A673 (cell line): ENCODE measurements around the gene PTRH1. TPM values are rescaled to one million over a fixed set of nuclear protein-coding genes. Genes with fewer than 3 reads are reported as not detected.

Experiments used
- BruUV-seq: library from RNA; stranded (reverse); fragments of 400-500 nt; replicated peaks from 2 replicates; lab custom pipeline; 2021; lab: Mats Ljungman, UMichigan
- CTCF ChIA-PET: fragments of 300-600 bp; sonication (Branson Sonifier 250); formaldehyde crosslinking; loops from one replicate; lab custom pipeline; 2022; ENCODE audit warnings: antibody characterized with exemption; lab: Charles Lee
- POLR2A ChIA-PET: fragments of 300-600 bp; sonication (Branson Sonifier 250); formaldehyde crosslinking; loops from one replicate; lab custom pipeline; 2022; ENCODE audit warnings: antibody characterized with exemption; ENCODE audit not compliant: low non-redundant PET; lab: Charles Lee
- DNase-seq: peaks from one replicate; pipeline ENCODE4 v3.0.0-alpha.2; 2015; ENCODE audit warnings: low spot score
- H3K27ac ChIP-seq: fragments of 200-600 bp; sonication (generic); 2 replicates; pipeline ENCODE4 v1.5.1; 2016; ENCODE audit warnings: mixed run types, low read depth, mild to moderate bottlenecking, mixed read lengths, antibody characterized with exemption, low read length; ENCODE audit not compliant: poor library complexity, severe bottlenecking
- H3K27me3 ChIP-seq: fragments of 200-600 bp; sonication (generic); replicated peaks from 2 replicates; pipeline ENCODE4 v1.6.1; 2017; ENCODE audit warnings: mixed run types, low read depth, mild to moderate bottlenecking, mixed read lengths, antibody characterized with exemption, low read length; ENCODE audit not compliant: insufficient read depth, poor library complexity
- H3K36me3 ChIP-seq: fragments of 200-600 bp; sonication (generic); 2 replicates; pipeline ENCODE4 v1.6.1; 2016; ENCODE audit warnings: mixed run types, mild to moderate bottlenecking, mixed read lengths, antibody characterized with exemption, low read length; ENCODE audit not compliant: insufficient read depth, poor library complexity, severe bottlenecking
- H3K4me1 ChIP-seq: fragments of 200-600 bp; sonication (generic); 2 replicates; pipeline ENCODE4 v1.6.1; 2017; ENCODE audit warnings: mixed run types, mild to moderate bottlenecking, mixed read lengths, antibody characterized with exemption, low read length; ENCODE audit not compliant: insufficient read depth, poor library complexity, severe bottlenecking
- H3K4me3 ChIP-seq: fragments of 200-600 bp; sonication (generic); 2 replicates; pipeline ENCODE4 v1.5.1; 2016; ENCODE audit warnings: low read depth, mixed run types, mild to moderate bottlenecking, mixed read lengths, low read length; ENCODE audit not compliant: poor library complexity, severe bottlenecking
- H3K9me3 ChIP-seq: fragments of 200-600 bp; sonication (generic); 2 replicates; pipeline ENCODE4 v1.6.1; 2016; ENCODE audit warnings: mixed run types, low read depth, mild to moderate bottlenecking, mixed read lengths, antibody characterized with exemption, low read length; ENCODE audit not compliant: poor library complexity, severe bottlenecking
- CTCF ChIP-seq: fragments of 300-800, 200-600 bp; sonication (generic); conservative IDR thresholded peaks from 2 replicates; pipeline ENCODE4 v1.5.1; 2017; ENCODE audit warnings: low read depth, mild to moderate bottlenecking, antibody characterized with exemption, low read length, moderate library complexity, mixed read lengths
- EZH2 ChIP-seq: fragments of 200-600 bp; sonication (generic); IDR thresholded peaks from 2 replicates; pipeline ENCODE4 v1.6.1; 2017; ENCODE audit warnings: borderline replicate concordance, low read depth, mild to moderate bottlenecking, mixed read lengths, antibody characterized with exemption, low read length; ENCODE audit not compliant: poor library complexity, severe bottlenecking
- intact Hi-C: fragments of 100-400 bp; cut with micrococcal nuclease; formaldehyde crosslinking; loops from one replicate; pipeline ENCODE4 v1.10.0; 2022; ENCODE audit not compliant: unreplicated experiment
- total RNA-seq: library from RNA; stranded (reverse); gene quantifications from 2 replicates; pipeline ENCODE4 v1.2.3, GENCODE V29; 2021

The PTRH1 gene
- total RNA-seq, 1 experiment from 2014 or later, result 9.3 TPM

- no peaks in the 10 kb centered on the region for H3K36me3 ChIP-seq
- H3K9me3 ChIP-seq, result no peaks in the 10 kb centered on the region
- H3K4me3 ChIP-seq, result peak overlapping the region; percentile 30
- intact Hi-C loops, result no loop called here
- TF ChIP-seq EZH2 (no peak), CTCF (no peak)
- DNase-seq, result peak; percentile 77
- no peaks in the 10 kb centered on the region for H3K27me3 ChIP-seq
- BruUV-seq, result no TSS peak
- ChIA-PET POLR2A (no interaction called here), CTCF (interaction anchor here (2.9 kb wide), 1 partner anchor 8 kb away, joined by 7 read pairs; the partner anchor contains the start of gene TOR2A)
- H3K27ac ChIP-seq, result no peak overlapping the region
- H3K4me1 ChIP-seq, result no peaks in the 10 kb centered on the region
Measured at GRCh38 chr9:127742435-127743088, 27.1 kb upstream of the PTRH1 start.

DNA sequence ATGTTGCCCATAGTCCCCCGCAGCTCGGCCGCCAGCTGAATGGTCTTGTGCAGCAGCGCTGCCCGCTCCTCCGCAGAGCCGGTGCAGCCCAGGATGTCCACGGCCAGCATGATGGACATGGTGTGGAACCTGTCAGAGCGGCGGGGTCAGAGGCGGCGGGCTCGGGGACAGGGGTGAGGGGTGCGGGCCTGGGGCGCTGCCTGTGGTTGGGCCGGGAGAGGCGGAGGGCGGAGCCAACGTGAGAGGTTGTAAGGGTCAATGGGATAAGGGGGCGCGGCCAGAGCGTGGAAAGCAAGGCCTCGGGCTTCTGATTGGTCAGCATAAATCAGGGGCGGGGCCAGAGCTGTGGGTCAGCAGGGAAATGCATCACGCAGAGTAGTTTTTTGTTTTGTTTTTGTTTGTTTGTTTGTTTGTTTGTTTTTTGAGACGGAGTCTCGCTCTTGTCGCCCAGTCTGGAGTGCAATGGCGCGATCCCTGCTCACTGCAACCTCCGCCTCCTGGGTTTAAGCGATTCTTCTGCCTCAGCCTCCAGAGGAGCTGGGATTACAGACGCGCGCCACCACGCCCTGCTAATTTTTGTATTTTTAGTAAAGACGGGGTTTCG lies 26.5 kb upstream of the PTRH1 start:
- Histone ChIP-seq H3K4me1 (no peaks in the 10 kb centered on the region), H3K4me3 (peak overlapping the region; percentile 30), H3K36me3 (no peaks in the 10 kb centered on the region), H3K9me3 (no peaks in the 10 kb centered on the region), H3K27me3 (no peaks in the 10 kb centered on the region), H3K27ac (no peak overlapping the region)
- DNase-seq, result no peak
- intact Hi-C loops, result no loop called here
- POLR2A ChIA-PET, result no interaction called here
- no peak for TF ChIP-seq EZH2
- TF ChIP-seq CTCF, result no peak
- CTCF ChIA-PET, result interaction anchor here (2.9 kb wide), 1 partner anchor 7 kb away, joined by 7 read pairs; the partner anchor contains the start of gene TOR2A
- no TSS peak for BruUV-seq

GRCh38 chr9:127739614-127740330 lies 24.3 kb upstream of the PTRH1 start:
- DNase-seq, result no peak
- Histone ChIP-seq H3K4me3 (no peak overlapping the region), H3K27me3 (no peaks in the 10 kb centered on the region), H3K4me1 (peaks cover 4% of the 10 kb centered on the region), H3K27ac (no peak overlapping the region), H3K9me3 (no peaks in the 10 kb centered on the region), H3K36me3 (no peaks in the 10 kb centered on the region)
- no peak for TF ChIP-seq CTCF
- no peak for TF ChIP-seq EZH2
- CTCF ChIA-PET, result no interaction called here
- intact Hi-C loops, result no loop called here
- POLR2A ChIA-PET, result no interaction called here
- no TSS peak for BruUV-seq
